ENCODE data around the gene RXRB.

RXRB gene

GRCh38 chr6:33176906-33177305 is 23.6 kb downstream of the RXRB start:
- no peak for DNase-seq (ENCODE audit: low read depth in 2 of 2)

DNA sequence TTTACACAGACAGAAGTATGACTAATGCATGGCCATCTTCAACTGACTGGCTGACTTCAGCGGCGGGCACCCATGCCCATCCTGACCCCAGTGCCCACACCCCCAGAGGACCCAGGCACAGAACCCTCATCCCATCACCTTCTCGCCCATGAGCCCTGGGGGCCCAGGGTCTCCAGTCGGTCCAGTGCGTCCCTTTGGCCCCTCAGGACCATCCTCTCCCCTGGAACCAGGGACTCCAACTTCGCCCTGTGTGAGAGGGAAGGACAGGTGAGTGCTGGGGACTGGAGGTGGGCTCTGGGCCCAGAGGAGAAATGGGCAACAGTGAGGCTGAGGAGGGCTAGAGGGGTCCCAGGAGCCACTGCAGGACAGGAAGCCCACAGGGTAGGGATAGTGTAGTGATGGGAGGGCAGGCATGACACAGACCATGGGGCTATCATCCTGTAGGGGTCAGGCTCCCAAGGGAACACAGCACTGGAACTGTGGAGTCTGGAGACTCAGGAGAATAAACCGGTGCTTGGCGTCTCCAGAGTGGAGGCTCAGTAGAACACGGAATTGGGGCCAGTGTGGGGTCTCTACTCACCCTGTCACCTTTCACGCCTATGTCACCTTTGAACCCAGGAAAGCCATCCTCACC is 24.9 kb downstream of the RXRB start:
- no peak for DNase-seq (ENCODE audit: low read depth in 2 of 2)

GRCh38 chr6:33174784-33175183 is 25.7 kb downstream of the RXRB start:
- no peak for DNase-seq (ENCODE audit: low read depth in 2 of 2)

DNA sequence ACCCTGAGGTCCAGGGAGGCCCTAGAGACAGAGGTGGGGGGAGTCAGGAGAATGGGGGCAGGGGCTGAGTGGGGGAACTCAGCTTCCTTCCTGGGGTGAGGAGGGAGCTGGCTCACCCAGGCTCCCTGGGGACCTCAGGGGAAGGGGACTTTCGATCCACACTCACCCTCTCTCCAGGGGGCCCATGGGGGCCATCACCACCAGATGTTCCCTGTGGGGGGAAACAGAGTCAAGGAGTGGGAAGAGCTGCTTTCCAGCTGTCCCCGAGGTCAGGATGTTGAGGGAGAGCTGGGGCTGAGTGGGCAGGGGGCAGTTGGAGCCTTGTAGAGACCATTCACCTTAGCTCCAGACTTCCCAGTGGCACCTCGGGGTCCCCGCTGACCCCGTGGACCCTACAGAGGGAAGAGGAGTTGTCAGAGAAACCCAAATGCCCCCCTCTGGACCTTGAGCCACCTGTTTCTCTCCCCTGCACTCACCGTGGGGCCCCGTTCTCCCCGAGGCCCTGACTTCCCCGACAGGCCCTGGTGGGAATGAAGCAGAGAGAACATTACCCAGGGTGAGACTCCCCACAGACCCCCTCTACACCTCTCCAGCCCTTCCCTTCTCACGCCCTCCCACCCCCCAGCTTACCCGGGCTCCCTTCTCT is 26.8 kb downstream of the RXRB start:
- no peak for DNase-seq (ENCODE audit: low read depth in 2 of 2)

- DNase-seq (ENCODE audit: low read depth in 2 of 2): no peak
Observed at GRCh38 chr6:33172688-33173534, 27.6 kb downstream of the RXRB start.

DNA sequence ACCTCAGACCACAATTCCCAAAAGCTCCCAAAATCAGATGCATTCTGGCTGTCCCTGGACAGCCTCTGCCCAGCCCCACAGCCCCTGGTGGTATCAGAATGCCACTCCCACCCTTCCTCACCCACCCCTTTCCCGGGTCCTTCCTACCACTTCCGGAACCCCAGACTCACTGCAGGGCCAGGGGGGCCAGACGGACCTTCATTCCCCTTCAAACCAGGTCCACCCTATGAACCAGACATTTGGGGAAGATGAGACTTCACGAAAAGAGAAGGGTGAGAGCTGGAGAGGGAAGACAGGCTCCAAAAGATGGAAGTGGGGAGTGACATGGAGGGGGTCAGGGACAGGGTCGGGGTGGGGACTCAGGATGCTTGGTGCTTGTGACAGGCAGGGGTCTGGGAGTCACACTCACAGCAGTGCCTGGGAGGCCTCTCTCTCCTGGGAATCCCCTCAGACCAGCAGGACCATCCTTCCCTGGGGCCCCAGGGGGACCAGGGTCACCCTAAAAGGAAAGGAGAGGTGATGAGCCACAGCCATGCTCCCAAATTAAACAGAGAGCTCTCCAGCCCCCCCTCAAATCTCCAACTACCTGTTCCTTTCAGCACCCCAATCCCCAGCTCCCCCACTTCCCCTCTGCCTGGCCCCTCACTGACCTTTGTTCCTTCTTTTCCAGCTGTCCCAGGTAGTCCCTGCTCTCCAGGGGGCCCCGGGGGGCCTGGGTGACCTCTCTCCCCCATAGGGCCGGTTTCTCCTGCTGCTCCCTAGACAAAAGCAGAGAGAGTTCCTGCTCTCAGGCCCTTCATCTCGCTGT is 28.4 kb downstream of the RXRB start:
- no peak for DNase-seq (ENCODE audit: low read depth in 2 of 2)

DNA sequence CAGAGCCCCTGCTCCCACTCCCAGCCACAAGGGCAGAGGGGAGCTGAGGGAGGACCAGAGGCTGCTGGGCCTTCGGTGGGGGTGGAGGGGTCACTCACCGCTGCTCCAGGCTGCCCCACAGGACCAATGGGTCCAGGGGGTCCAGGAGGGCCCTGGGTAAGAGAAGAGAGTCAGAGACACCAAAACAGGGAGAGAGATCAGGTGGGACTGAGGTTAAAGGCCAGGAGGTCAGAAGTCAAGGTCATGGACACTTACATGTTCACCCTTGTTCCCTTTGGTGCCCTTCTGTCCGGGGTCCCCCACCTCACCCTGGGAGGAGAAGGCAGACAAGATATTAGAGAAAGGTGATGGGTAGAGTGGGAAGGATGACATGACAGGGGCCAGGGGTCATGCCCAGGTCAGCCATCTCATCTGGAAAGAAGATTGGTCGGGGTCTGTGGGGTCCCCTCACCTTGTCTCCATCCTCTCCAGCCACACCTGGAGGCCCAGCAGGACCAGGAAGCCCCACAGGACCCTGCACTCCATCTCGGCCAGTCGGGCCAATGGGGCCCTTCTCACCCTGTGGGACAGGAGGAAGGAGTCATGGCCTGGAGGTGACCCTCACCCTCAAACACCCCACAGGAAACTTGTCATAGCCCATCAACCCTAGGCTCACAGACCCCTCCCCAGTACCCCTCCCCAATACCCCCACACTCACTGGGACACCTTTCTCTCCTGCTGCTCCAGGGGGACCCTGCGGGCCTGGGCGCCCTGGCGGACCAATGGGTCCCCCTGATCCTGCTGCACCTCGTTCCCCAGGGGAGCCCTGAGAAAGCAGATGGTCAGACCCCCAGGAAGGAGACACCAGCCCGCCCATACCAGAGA is 29.2 kb downstream of the RXRB start:
- no peak for DNase-seq (ENCODE audit: low read depth in 2 of 2)

DNA sequence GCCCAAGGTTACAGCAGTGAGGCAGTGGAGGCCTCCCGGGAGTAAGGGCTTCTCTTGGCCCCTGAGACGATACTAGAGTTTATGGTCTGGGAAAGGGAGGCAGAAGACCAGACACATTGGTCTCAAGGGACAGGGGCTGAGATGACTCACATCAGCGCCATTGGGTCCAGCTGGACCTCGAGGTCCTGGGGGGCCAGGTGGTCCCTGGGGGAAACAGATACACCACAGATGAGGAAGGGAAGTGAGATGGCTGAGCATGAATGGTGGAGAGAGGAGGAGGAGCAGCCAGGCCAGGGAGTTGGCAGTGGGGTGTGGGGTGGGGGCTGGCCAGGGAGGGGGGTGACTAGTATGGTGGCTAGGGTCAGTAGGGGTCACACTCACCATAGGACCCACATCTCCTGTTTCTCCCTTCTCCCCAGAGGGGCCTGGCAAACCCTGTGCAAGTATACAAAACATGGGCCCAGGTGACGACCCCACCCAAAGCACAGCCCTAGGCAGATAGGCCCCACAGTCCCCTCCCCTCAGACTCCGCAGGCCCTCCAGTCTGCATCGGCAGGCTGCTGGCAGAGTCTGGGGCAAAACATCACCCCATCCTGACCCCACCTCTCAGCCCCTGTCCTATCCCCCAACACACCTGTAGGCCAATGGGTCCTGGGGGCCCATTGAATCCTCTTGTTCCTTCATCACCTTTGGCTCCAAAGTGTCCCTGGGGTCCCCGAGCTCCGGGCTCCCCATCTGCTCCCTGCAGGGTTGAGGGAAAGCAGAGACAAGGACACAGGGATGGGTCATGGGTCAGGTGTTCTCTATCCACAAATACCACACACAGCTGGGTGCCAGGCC is 30.1 kb downstream of the RXRB start:
- no peak for DNase-seq (ENCODE audit: low read depth in 2 of 2)

DNA sequence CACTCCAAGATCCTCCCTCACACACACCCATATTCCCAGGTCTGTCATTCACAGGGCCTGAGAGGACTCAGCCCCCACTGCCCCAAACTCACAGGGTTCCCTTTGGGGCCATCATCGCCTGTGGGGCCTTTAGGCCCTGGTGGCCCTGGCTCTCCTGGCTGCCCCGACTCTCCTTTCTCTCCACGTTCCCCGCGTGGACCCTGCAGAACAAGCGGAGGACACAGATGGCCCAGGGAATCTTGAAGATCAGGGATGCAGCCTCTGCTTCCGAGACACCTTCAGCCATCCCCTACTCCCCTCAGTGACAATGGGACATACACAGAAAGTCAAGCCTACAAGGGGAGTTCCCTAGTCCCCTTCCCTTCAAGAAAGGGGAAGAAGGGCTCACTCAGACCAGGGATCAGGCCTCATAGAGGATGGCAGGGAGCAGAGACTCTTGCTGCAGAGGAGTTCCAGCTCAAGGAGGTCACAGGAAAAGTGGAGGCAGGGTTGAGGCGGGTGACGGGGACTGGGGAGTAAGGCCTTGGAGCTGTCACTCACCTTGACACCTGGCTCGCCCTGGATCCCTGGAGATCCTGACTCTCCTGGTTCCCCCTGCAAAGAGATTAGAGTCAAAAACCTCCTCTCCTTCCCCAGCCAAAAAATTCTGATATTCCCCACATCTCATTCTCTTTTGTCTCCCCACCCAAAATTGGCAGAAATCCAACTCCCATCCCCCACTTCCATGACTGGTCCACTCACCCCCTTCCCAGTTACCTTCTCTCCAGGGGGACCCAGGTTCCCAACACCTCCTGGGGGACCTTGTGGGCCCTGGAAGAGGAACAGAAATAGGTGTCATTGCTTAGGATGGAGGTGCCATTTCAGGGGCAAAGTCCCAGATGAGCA is 30.9 kb downstream of the RXRB start:
- DNase-seq (ENCODE audit: low read depth in 2 of 2): no peak

GRCh38 chr6:33168639-33169038 is 31.8 kb downstream of the RXRB start:
- no peak for DNase-seq (ENCODE audit: low read depth in 2 of 2)

DNA sequence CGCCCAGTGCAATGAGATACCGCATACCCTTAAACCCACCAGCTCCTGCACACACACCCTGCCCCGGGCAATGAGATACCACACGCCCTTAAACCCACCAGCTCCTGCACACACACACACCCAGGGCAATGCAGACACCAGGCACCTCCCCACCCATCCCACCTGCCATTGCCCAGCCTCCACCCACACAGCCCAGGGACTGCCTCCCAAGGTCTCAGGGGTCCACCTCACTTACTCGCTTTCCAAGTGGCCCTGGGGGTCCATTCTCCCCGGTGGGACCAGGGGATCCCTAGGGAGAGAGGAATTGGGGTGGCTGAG is 32.2 kb downstream of the RXRB start:
- DNase-seq (ENCODE audit: low read depth in 2 of 2): no peak

DNA sequence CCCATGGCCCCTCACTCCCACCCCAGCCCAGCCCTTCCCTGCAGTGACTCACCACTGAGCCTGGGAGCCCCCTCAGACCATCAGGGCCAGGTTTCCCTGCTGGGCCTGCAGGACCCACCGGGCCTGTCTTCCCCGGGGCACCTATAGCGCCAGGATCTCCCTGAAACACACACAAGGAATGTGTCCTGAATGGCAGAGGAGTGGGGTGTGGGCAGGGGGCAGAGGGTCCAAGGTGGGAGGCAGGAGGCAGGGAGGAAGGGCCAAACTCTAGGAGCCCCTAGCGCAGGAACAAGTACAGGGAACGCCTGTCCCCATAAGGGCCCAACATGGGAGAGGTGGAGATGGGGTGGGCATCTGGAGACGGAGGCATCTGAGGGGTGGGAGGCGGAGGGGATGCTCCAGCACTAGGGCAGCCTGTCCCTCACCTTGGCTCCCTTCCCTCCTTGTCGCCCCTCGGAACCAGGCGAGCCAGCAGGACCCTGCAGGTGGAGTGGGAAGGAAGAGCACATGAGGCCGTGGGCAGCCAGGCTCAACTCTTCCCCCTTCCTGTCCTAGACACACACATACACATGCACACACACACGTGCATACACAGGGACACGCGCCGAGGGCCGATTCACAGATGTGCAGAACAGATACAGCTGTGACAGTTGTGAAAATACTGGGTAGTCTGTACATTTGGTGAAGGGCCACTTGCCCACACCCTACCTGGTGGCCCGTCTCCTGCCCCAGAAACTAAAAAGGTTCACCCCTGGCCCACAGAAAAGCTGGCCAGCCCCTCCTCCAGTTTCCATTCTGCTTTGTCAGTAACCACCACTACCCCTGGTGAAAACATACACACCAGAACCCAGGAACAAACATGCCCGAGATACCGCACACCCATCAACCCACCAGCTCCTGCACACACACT is 32.8 kb downstream of the RXRB start:
- DNase-seq (ENCODE audit: low read depth in 2 of 2): no peak

DNA sequence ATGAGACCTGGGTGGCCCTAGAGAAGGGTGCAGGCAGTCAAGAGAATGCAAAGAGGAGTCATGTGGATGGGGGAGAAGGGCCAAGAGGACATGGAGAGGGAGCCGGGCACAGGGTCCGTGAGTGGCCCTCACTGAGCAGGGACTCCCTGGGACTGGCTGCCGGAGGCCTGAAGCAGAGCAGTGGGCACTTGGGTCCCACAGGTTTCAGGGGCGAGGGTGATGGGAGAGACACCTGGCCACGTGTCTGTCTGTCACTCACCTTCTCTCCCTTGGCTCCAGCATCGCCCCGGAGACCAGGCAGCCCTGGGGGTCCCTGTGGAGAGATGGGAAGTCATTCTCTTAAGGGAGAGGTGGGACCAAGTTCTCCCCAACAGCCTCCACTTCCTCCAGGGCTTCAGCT is 33.7 kb downstream of the RXRB start:
- DNase-seq (ENCODE audit: low read depth in 2 of 2): no peak

- DNase-seq (ENCODE audit: low read depth in 2 of 2): no peak
Observed at GRCh38 chr6:33166363-33166762, 34.1 kb downstream of the RXRB start.

- DNase-seq (ENCODE audit: low read depth in 2 of 2): no peak
Observed at GRCh38 chr6:33165581-33166258, 34.7 kb downstream of the RXRB start.

DNA sequence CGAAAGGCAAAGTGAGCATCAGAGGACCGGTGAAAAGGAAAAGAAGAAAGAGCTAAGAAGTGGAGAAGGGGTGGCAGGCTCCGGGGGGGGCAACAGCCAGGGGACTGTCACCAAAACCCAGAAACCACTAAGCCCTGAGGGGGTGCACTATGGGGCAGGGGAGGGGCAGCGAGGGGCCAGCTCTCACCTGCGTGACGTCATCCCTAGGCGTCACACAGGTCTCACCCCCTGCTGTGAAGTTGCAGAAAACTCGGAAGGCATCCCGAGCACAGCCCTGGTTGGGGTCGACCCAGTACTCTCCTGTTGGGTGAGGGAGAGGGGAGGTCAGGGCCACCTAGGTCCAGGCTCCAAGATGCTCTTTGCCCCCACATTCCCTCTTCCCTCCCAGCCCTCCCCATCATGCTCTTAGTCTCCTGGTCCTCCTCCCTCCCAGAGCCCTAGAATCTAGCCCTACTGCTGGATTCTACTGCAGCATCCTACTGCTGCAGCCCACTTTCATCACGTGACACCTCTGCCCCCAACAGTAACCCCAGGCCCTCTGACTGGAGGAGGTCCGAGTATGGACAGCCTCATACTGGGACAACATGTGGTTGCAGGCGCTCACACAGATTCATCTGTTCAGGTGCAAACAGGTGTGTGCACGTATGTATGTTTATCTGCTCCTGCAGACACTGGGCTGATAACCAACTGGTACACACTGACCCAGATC is 35.6 kb downstream of the RXRB start:
- DNase-seq (ENCODE audit: low read depth in 2 of 2): no peak

DNA sequence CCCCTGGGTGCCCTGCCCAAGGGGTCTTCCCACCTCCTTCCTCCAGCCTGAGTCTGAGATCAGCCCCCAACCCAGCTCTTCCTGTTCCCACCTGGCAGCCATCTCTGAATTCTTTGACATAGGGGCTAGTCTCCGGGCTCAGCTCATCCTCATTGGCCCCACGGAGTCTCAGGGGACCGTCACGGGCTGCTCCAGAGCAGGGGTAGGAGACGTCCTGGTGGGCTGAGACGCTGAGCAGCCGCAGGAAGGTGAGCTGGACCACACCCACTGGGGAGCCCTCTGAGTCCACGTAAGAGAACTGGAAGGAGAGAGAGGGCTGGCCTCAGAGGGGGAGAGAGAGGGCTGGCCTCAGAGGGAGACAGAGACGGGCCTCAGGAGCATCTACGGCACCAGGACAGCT is 36.3 kb downstream of the RXRB start:
- DNase-seq (ENCODE audit: low read depth in 2 of 2): no peak
